GM21786 (cell line): ENCODE measurements around the gene KIF5C.
A peak's percentile ranks its signal among the peaks of the same experiment; 100 is the strongest.
"Not testable (repeated sequence)": the region's sequence is repeated elsewhere in the genome, so short reads cannot be mapped to it uniquely, and the experiment has no call there.

ENCODE experiments used
- ATAC-seq: cut with Tn5 transposase; IDR thresholded peaks from one replicate; pipeline ENCODE4 v1.9.1; 2021; ENCODE audit not compliant: unreplicated experiment

KIF5C gene

DNA sequence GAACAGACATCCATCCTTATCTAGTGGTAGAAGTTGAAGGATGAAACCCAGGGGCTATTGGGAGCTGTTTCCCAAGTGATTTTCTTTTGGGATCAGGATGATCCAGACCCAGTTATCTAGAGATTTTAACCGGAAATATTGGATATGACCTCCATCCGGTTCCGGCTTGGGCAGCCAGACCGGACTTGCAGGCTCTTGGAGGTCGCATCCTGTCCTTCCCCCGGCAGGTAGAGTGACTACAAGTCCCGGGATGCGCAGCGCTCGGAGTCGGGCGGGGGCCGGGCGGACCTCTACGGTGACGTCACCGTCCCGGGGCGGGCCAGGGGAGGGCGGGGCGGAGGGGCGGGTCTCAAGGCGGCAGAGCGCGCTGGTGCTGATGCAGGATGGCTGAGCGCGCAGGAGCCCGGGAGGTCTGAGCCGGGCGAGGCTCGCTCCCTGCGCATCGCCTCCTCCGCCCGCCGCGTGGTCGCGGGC, at the start of gene KIF5C:
Gene KIF5C (plus strand): TSS at position 360 of the 474 bp plus-strand sequence. CDS start 391 bp downstream, outside the sequence.
- peak; percentile 92 for ATAC-seq

GRCh38 chr2:148826791-148827190, 48.2 kb upstream of the KIF5C start:
- no peak for ATAC-seq

DNA sequence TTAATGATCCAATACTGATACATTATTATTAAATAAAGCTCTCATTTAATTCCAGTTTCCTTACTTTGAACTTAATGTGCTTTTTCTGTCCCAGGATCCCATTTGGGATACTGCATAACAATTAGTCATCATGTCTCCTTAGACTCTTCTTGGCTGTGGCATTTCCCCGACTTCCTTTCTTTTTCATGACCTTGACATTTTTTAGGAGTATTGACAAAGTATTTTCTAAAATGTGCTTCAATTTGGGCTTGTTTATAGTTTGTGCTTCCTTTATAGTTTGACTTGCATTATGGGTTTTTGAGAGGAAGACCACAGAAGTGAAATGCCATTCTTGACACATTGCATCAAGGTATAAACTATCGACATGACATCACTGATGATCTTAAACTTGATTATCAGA, 46.1 kb upstream of the KIF5C start:
- no peak for ATAC-seq

- ATAC-seq = no peak
These were observed 45.4 kb upstream of the KIF5C start for GRCh38 chr2:148829618-148830017.

DNA sequence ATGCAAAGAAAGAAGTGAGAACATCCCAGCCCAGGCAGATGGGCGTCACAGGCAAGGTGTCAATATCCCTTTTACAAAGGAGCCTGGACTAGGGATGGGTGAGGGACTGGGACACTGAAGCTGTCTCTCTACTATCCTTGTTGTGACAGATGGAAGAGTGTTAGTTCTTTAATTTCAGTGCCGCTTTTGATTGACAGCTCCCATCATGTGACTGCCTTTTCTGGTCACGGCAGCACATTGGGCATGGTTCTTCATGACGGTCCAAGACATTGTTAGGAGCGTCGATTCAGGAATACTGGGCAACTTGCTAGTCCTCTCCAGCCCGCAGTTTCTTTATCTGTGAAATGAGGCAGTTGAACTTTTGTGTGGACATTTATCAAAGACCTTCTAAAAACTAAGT, 42.4 kb upstream of the KIF5C start:
- no peak for ATAC-seq

- ATAC-seq = no peak
These were observed 33.0 kb upstream of the KIF5C start for GRCh38 chr2:148842050-148842449.

DNA sequence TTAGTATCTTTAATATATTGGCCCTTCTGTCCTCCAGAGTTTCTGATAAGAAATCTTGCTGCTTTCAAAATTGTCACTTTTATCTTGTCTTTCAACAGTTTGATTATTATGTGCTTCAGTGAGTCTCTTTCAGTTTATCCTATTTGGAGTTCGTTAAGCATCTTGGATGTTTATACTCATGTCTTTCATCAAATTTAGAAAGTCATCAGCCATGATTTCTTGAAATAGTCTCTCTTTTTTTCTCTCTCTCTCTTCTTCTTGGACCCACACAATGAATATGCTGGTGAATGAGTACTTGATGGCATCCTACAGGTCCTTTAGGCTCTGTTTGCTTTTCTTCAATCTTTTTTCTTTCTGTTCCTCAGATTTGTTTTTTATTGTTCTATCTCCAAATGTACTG, 26.9 kb upstream of the KIF5C start:
- no peak for ATAC-seq

DNA sequence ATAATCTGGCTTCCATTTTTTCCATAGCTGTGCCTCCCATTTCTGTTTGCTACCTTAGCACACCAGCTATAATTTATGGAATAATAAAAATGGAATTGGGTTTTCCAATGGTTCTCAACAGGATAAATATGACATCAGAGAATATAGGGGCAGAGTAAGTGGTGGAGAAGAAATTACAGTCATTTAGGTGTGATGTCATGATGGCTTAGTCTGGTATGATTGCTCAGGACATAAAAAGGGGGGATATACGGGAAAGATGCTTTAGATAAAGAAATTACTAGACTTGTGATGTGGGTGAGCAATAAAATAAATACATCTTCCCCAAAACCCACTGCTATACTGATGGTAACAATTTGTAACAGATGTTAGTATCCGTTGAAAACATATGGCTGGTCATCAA, 21.6 kb upstream of the KIF5C start:
- no peak for ATAC-seq

GRCh38 chr2:148860037-148860436, 15.0 kb upstream of the KIF5C start:
- ATAC-seq = no peak

DNA sequence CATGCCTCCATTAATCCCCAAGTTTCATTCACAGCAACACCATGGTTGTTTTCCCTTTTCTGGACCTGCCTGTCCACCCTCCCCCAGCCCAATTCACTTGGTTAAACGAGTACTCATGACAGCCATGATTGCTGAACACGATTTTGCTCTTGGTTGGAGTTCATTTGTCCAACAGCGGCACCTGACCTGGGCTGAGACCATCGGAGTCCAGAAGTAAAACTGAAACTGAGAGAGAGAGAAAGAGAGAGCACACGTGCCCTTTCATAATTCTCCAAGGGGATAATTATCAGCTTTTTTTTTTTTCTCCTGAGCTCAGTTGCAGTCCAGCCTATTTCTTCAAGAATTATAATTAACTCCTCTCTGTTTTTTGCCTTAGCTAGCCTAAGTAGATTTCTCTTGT, 13.7 kb upstream of the KIF5C start:
- ATAC-seq = no peak

DNA sequence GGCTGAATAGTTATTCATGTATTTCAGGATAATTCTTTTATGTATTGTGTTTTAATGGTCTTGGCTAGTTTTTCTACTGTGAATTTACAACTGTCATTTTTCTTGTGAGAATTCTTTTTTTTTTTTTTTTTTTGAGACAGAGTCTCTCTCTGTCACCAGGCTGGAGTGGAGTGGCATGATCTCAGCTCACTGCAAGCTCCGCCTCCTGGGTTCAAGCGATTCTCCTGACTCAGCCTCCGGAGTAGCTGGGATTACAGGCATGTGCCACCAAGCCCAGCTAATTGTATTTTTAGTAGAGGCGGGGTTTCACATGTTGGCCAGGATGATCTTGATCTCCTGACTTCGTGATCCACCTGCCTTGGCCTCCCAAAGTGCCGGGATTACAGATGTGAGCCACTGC, 12.5 kb upstream of the KIF5C start:
- not testable (repeated sequence) for ATAC-seq

GRCh38 chr2:148865512-148865911, 9.5 kb upstream of the KIF5C start:
- no peak for ATAC-seq

DNA sequence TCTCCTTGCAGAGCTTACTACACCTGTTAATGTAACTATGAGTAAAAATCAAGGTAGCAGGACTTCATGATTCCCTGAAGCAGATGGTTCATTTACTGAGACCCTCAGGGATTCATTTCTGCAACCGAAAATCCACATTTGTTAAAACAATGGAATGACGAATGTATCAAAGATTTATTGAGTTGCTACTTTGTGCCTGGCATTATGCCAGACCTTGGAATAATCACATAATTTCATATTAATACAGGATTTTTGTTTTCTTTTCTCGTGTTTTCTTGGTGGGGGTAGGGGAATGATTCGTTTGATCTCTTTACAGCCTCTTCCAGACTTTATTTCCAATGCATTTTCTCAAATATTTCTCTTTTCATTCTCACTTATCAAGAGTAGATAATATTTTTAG, 8.9 kb upstream of the KIF5C start:
- ATAC-seq = no peak

DNA sequence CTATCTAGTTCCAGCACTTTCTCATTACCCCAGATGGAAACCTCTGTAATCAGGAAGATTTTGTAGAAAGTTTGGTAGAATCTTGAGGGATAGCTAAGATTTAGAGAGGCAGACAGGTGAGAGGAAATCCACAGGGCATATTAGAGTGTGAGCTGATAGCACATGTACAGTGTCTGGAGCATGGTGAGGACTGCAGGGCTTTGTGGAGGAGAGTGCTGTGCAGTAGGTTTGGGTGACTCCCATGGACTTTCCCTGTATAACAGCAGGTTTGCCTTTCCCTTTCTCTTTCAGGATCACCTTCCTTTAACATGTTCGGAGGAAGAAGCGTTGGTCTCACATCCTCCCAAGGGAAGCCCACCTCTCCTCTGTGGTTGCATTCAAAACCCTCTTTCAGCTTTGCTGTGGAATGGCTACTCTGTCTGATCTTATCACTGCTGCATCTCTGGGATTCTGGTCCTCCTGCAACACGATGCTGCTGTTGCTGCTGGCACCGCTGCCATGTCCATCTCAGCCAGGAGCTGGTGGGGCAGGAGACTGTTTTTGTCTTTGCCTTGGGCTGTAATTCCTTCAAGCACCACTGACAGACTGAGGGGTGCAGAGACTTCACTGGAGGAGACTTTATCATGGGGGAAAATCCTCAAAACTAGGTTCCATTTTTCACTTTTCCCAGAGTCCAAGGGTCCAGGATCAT, 7.8 kb upstream of the KIF5C start:
- ATAC-seq = no peak

DNA sequence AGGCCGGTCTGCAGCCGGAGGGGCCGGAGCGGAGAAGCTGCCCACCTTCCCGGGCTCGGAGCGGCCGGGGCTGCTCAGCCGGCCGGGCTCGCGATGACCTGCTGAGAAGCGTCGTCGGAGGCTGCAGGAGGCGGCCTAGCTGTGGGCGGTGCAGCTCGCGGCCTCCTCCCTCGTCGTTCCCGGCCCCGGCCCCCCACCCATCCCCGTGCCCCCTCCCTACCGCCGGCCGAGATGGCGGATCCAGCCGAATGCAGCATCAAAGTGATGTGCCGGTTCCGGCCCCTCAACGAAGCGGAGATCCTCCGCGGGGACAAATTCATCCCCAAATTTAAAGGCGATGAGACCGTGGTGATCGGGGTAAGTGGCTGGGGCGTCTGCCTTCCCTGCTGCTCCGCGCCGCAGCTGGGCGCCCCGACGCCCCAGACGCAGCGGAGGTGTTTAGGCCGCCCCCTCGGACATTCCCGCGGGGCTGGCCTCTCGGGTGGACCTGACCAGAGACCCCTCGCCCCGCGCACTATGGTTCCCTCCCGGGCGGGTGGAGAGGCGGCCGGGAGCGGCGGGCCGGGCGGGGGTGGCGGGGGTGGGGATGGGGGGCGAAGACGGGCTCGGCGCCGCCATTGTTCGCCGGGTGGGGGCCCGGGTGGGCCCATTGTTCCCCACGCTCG, 492 bp downstream of the KIF5C start:
- peak; percentile 7 for ATAC-seq

- no peak for ATAC-seq
These were observed 1.2 kb downstream of the KIF5C start for GRCh38 chr2:148876202-148876594.

DNA sequence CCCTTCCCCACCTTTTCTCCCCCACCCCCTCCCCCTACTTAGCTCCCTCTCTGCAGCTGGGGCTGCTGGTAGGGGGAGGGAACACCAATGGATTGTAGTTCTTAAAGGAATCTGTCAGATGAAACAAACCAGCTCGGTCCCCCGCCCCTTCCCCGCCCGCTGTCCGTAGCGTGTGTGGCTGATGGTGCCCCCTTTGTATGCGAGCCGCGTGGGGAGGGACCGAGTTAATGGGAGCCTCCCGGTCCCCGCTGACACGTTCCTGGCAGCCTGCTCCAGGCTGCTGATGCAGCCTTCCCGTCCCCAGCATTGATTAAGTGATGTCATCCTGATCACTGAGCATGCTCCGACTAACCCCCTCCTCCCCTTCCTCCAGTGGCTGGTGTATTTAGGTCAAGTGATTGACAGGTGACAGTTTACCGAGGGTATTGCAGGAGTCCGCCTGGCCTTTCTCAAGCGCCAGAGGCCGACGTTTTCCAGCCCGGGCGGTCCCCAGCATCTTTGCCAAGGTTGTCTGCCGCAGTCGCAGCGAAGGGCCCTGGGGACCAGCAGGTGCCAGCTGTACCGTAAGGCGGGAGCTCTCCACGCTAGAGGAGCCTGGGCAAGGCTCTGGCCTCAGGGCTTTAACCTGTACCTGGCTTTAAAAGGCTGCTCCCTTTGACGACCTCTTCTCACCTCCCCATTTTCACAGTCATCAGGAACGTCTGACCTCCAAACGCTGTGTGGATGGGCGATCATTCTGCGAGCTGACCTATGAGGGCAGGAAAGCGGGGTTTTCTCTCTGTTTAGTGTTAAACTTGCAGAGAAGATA, 1.8 kb downstream of the KIF5C start:
- no peak for ATAC-seq

GRCh38 chr2:148877403-148877740, 2.3 kb downstream of the KIF5C start:
- no peak for ATAC-seq

GRCh38 chr2:148880636-148881035, 5.6 kb downstream of the KIF5C start:
- ATAC-seq = no peak

GRCh38 chr2:148882051-148882450, 7.0 kb downstream of the KIF5C start:
- ATAC-seq = no peak

DNA sequence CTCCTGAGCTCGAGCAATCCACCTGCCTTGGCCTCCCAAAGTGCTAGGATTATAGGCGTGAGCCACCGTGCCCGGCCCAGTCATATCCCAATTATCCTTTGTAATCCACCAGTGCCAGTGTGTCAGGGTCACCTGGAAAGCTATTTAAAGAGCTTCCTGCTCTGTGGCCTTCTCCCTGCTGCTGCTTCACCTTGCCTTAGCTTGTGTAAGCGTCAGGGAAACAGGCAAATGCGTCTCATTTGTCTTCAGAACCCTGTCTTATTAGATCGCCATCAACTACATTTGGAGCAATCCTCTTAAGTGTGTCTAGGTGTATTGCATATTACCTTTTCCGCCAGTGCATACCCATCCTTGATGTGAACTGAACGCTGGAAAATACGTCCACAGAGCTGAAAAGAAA, 10.2 kb downstream of the KIF5C start:
- no peak for ATAC-seq

- no peak for ATAC-seq
These were observed 11.0 kb downstream of the KIF5C start for GRCh38 chr2:148885988-148886387.
